IPS DF 4.7 (cell line): ENCODE measurements around the gene GTF2A1L.
"Not testable (repeated sequence)": the region's sequence is repeated elsewhere in the genome, so short reads cannot be mapped to it uniquely, and the experiment has no call there.

Experiments
- DNase-seq: peaks from one replicate; pipeline ENCODE4 v3.0.0-alpha.2; 2013; ENCODE audit warnings: low spot score; ENCODE audit errors: extremely low read depth

The GTF2A1L gene

GRCh38 chr2:48607307-48608014 is 10.2 kb upstream of the GTF2A1L start:
- no peak for DNase-seq

- no peak for DNase-seq
Measured at GRCh38 chr2:48613211-48613610, 4.4 kb upstream of the GTF2A1L start.

GRCh38 chr2:48614581-48614980 is 3.1 kb upstream of the GTF2A1L start:
- not testable (repeated sequence) for DNase-seq

GRCh38 chr2:48619526-48619925 is 1.9 kb downstream of the GTF2A1L start:
- no peak for DNase-seq

- DNase-seq, result no peak
Measured at GRCh38 chr2:48620604-48621003, 2.9 kb downstream of the GTF2A1L start.

- DNase-seq, result not testable (repeated sequence)
Measured at GRCh38 chr2:48622691-48623090, 5.0 kb downstream of the GTF2A1L start.

GRCh38 chr2:48624696-48625095 is 7.0 kb downstream of the GTF2A1L start:
- no peak for DNase-seq

- no peak for DNase-seq
Measured at GRCh38 chr2:48626047-48626446, 8.4 kb downstream of the GTF2A1L start.

- no peak for DNase-seq
Measured at GRCh38 chr2:48633143-48633542, 15.5 kb downstream of the GTF2A1L start.

GRCh38 chr2:48635786-48636185 is 18.1 kb downstream of the GTF2A1L start:
- DNase-seq, result no peak

- DNase-seq, result no peak
Measured at GRCh38 chr2:48638261-48638660, 20.6 kb downstream of the GTF2A1L start.

- no peak for DNase-seq
Measured at GRCh38 chr2:48651158-48651790, 33.6 kb downstream of the GTF2A1L start.

GRCh38 chr2:48668992-48669391 is 51.3 kb downstream of the GTF2A1L start:
- no peak for DNase-seq

GRCh38 chr2:48673581-48673980 is 55.9 kb downstream of the GTF2A1L start:
- no peak for DNase-seq

- no peak for DNase-seq
Measured at GRCh38 chr2:48674933-48675332, 57.3 kb downstream of the GTF2A1L start.

GRCh38 chr2:48677450-48677849 is 59.8 kb downstream of the GTF2A1L start:
- DNase-seq, result no peak

GRCh38 chr2:48685126-48685525 is 67.5 kb downstream of the GTF2A1L start:
- DNase-seq, result no peak

- DNase-seq, result no peak
Measured at GRCh38 chr2:48691935-48692691, 74.5 kb downstream of the GTF2A1L start.

- DNase-seq, result no peak
Measured at GRCh38 chr2:48693066-48693465, 75.4 kb downstream of the GTF2A1L start.

GRCh38 chr2:48693645-48694044 is 76.0 kb downstream of the GTF2A1L start:
- DNase-seq, result no peak

GRCh38 chr2:48694149-48694548 is 76.5 kb downstream of the GTF2A1L start:
- DNase-seq, result no peak

- DNase-seq, result no peak
Measured at GRCh38 chr2:48695991-48696390, 78.3 kb downstream of the GTF2A1L start.
